GM23338 (cell line): ENCODE data around the gene NFKBIZ. TPM values are rescaled to one million over a fixed set of nuclear protein-coding genes. Genes with fewer than 3 reads are reported as not detected.

ENCODE experiments used
- ATAC-seq: fragments of 200-7000 bp; cut with Tn5 transposase; 3 replicates; pipeline ENCODE4 v1.9.1; 2020
- DNase-seq: peaks from one replicate; pipeline ENCODE4 v3.0.0-alpha.2; 2015; ENCODE audit warnings: low spot score
- H2AFZ ChIP-seq: fragments of 200-600 bp; sonication (generic); 2 replicates; pipeline ENCODE4 v1.8.0; 2016; ENCODE audit warnings: antibody characterized with exemption, mild to moderate bottlenecking, moderate library complexity
- H3F3A ChIP-seq: fragments of 200-600 bp; sonication (generic); replicated peaks from 2 replicates; pipeline ENCODE4 v1.8.0; 2017; ENCODE audit warnings: antibody characterized with exemption, mixed run types, low read depth
- H3K27ac ChIP-seq: fragments of 200-600 bp; sonication (generic); 2 replicates; pipeline ENCODE4 v1.6.1; 2016; ENCODE audit warnings: low read depth
- H3K27me3 ChIP-seq: fragments of 200-600 bp; sonication (generic); 2 replicates; pipeline ENCODE4 v1.8.0; 2016; ENCODE audit warnings: mild to moderate bottlenecking, mixed run types, moderate library complexity; ENCODE audit not compliant: insufficient read depth
- H3K36me3 ChIP-seq: fragments of 200-600 bp; sonication (generic); 2 replicates; pipeline ENCODE4 v1.8.0; 2016; ENCODE audit warnings: mild to moderate bottlenecking; ENCODE audit not compliant: insufficient read depth
- H3K4me1 ChIP-seq: fragments of 200-600 bp; sonication (generic); 2 replicates; pipeline ENCODE4 v1.8.0; 2016; ENCODE audit warnings: mild to moderate bottlenecking, moderate library complexity; ENCODE audit not compliant: insufficient read depth
- H3K4me2 ChIP-seq: fragments of 200-600 bp; sonication (generic); 2 replicates; pipeline ENCODE4 v1.7.1; 2017; ENCODE audit warnings: mixed run types
- H3K4me3 ChIP-seq: fragments of 200-600 bp; sonication (generic); 2 replicates; pipeline ENCODE4 v1.6.1; 2016; ENCODE audit warnings: mixed run types
- H3K79me2 ChIP-seq: fragments of 200-600 bp; sonication (generic); replicated peaks from 2 replicates; pipeline ENCODE4 v1.8.0; 2017; ENCODE audit warnings: mild to moderate bottlenecking; ENCODE audit not compliant: insufficient read depth
- H3K9me2 ChIP-seq: fragments of 200-600 bp; sonication (generic); 2 replicates; pipeline ENCODE4 v1.8.0; 2017; ENCODE audit not compliant: insufficient read depth
- H4K20me1 ChIP-seq: fragments of 200-600 bp; sonication (generic); replicated peaks from 2 replicates; pipeline ENCODE4 v1.8.0; 2017; ENCODE audit warnings: mild to moderate bottlenecking; ENCODE audit not compliant: insufficient read depth
- H3K27ac Mint-ChIP-seq: 2 replicates; pipeline ENCODE4 v1.8.0; 2020; ENCODE audit warnings: inconsistent platforms, mild to moderate bottlenecking, moderate library complexity, mixed read lengths
- H3K27me3 Mint-ChIP-seq: 3 replicates; pipeline ENCODE4 v1.8.0; 2022; ENCODE audit warnings: low read depth, mild to moderate bottlenecking, moderate library complexity, mixed read lengths, inconsistent platforms; ENCODE audit not compliant: insufficient read depth, poor library complexity
- H3K36me3 Mint-ChIP-seq: 3 replicates; pipeline ENCODE4 v1.8.0; 2021; ENCODE audit warnings: low read depth, mild to moderate bottlenecking, inconsistent platforms, moderate library complexity, mixed read lengths
- H3K4me1 Mint-ChIP-seq: 3 replicates; pipeline ENCODE4 v1.8.0; 2020; ENCODE audit warnings: mild to moderate bottlenecking, inconsistent platforms, mixed read lengths
- H3K4me3 Mint-ChIP-seq: 3 replicates; pipeline ENCODE4 v1.8.0; 2021; ENCODE audit warnings: moderate library complexity, mild to moderate bottlenecking, inconsistent platforms, mixed read lengths
- H3K9me3 Mint-ChIP-seq: 3 replicates; pipeline ENCODE4 v1.8.0; 2020; ENCODE audit warnings: moderate library complexity, mild to moderate bottlenecking, inconsistent platforms, mixed read lengths
- CREB1 ChIP-seq: fragments of 250-450 bp; sonication (Bioruptor Pico); IDR thresholded peaks from 2 replicates; pipeline ENCODE4 v1.5.0; 2020; ENCODE audit warnings: low read depth, mild to moderate bottlenecking, moderate library complexity
- EZH2 ChIP-seq: fragments of 200-600 bp; sonication (generic); IDR thresholded peaks from one replicate; pipeline ENCODE4 v1.8.0; 2017; ENCODE audit warnings: antibody characterized with exemption, mild to moderate bottlenecking, low read depth; ENCODE audit not compliant: unreplicated experiment
- EZH2phosphoT487 ChIP-seq: fragments of 200-600 bp; sonication (generic); IDR thresholded peaks from one replicate; pipeline ENCODE4 v1.8.1; 2018; ENCODE audit warnings: antibody characterized with exemption; ENCODE audit not compliant: unreplicated experiment
- JUNB ChIP-seq: IDR thresholded peaks from one replicate; pipeline ENCODE4 v1.6.1; 2016; ENCODE audit warnings: antibody characterized with exemption; ENCODE audit not compliant: unreplicated experiment
- NANOG ChIP-seq: IDR thresholded peaks from 2 replicates; pipeline ENCODE4 v1.6.1; 2016; ENCODE audit warnings: antibody characterized with exemption, borderline replicate concordance
- POLR2AphosphoS5 ChIP-seq: IDR thresholded peaks from 2 replicates; pipeline ENCODE4 v1.6.1; 2016; ENCODE audit warnings: antibody characterized with exemption, low read depth
- STAT1 ChIP-seq: IDR thresholded peaks from one replicate; pipeline ENCODE4 v1.6.1; 2016; ENCODE audit warnings: antibody characterized with exemption; ENCODE audit not compliant: unreplicated experiment
- ZNF331 ChIP-seq: fragments of 250-450 bp; sonication (Bioruptor Pico); IDR thresholded peaks from 2 replicates; pipeline ENCODE4 v1.5.0; 2020; ENCODE audit warnings: low read depth, mild to moderate bottlenecking, moderate library complexity
- polyA plus RNA-seq: library from polyadenylated mRNA; unstranded; fragments of >200 nt; fragmentation: Nextera tagmentation; extraction: Ambion mirVana; gene quantifications from 2 replicates; pipeline ENCODE4 v1.2.1, GENCODE V29; 2016
- total RNA-seq: library from RNA; depleted of rRNA; stranded (reverse); fragments of >200 nt; shearing (Covaris generic); gene quantifications from 2 replicates; pipeline ENCODE4 v1.2.3, GENCODE V29; 2014
- TF ChIP-seq, protein P1 (sequence below): fragments of 250-450 bp; sonication (Bioruptor Pico); IDR thresholded peaks from 2 replicates; pipeline ENCODE4 v1.5.0; 2020; ENCODE audit warnings: mild to moderate bottlenecking, moderate library complexity
- TF ChIP-seq, protein P2 (sequence below), 2 experiments: fragments of 200-600 bp in 1 of 2; sonication (generic) in 1 of 2; conservative IDR thresholded peaks; 2 replicates each; pipeline versions ENCODE4 v1.5.1 to v1.6.1; 2016 to 2017; ENCODE audit warnings: antibody characterized with exemption in 2 of 2, low read depth in 2 of 2, mild to moderate bottlenecking in 2 of 2, moderate library complexity in 1 of 2

Gene NFKBIZ
- total and polyA plus RNA-seq, 2 experiments from 2014 or later, result 14.1 to 18.2 TPM

DNA sequence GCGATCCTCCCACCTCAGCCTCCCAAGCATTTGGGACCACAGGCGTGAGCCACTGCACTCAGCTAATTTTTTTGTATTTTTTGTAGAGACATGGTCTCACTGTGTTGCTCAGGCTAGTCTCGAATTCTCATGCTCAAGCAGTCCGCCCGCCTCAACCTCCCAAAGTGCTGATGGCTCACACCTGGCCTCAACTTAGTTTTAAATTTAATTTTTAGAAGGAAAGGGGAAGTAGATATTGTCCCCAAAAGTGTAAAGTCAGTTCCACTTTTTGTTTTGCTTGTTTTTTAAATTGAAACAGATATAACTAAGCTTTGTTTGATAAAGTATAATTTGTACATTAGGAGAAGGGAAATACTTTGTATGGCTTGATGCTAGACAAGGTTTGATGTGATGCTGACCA is 31.3 kb upstream of the NFKBIZ start:
- H3K27ac Mint-ChIP-seq, result no peak overlapping the region
- no peak overlapping the region for H3K4me2 ChIP-seq
- H3K9me3 Mint-ChIP-seq, result no peaks in the 10 kb centered on the region
- no peaks in the 10 kb centered on the region for H3K27me3 ChIP-seq
- no peak overlapping the region for H3K4me3 Mint-ChIP-seq
- H3K4me1 ChIP-seq, result no peaks in the 10 kb centered on the region
- DNase-seq (no peak), ATAC-seq (no peak)
- no peak overlapping the region for H2AFZ ChIP-seq
- no peak overlapping the region for H3K4me3 ChIP-seq
- peaks cover 6% of the 10 kb centered on the region; the same call in 2 of the 3 replicates for H3K4me1 Mint-ChIP-seq
- H3K27ac ChIP-seq, result no peak overlapping the region
- no peaks in the 10 kb centered on the region for H3K9me2 ChIP-seq
- no peaks in the 10 kb centered on the region for H4K20me1 ChIP-seq
- no peaks in the 10 kb centered on the region for H3K79me2 ChIP-seq
- TF ChIP-seq, protein P1, sequence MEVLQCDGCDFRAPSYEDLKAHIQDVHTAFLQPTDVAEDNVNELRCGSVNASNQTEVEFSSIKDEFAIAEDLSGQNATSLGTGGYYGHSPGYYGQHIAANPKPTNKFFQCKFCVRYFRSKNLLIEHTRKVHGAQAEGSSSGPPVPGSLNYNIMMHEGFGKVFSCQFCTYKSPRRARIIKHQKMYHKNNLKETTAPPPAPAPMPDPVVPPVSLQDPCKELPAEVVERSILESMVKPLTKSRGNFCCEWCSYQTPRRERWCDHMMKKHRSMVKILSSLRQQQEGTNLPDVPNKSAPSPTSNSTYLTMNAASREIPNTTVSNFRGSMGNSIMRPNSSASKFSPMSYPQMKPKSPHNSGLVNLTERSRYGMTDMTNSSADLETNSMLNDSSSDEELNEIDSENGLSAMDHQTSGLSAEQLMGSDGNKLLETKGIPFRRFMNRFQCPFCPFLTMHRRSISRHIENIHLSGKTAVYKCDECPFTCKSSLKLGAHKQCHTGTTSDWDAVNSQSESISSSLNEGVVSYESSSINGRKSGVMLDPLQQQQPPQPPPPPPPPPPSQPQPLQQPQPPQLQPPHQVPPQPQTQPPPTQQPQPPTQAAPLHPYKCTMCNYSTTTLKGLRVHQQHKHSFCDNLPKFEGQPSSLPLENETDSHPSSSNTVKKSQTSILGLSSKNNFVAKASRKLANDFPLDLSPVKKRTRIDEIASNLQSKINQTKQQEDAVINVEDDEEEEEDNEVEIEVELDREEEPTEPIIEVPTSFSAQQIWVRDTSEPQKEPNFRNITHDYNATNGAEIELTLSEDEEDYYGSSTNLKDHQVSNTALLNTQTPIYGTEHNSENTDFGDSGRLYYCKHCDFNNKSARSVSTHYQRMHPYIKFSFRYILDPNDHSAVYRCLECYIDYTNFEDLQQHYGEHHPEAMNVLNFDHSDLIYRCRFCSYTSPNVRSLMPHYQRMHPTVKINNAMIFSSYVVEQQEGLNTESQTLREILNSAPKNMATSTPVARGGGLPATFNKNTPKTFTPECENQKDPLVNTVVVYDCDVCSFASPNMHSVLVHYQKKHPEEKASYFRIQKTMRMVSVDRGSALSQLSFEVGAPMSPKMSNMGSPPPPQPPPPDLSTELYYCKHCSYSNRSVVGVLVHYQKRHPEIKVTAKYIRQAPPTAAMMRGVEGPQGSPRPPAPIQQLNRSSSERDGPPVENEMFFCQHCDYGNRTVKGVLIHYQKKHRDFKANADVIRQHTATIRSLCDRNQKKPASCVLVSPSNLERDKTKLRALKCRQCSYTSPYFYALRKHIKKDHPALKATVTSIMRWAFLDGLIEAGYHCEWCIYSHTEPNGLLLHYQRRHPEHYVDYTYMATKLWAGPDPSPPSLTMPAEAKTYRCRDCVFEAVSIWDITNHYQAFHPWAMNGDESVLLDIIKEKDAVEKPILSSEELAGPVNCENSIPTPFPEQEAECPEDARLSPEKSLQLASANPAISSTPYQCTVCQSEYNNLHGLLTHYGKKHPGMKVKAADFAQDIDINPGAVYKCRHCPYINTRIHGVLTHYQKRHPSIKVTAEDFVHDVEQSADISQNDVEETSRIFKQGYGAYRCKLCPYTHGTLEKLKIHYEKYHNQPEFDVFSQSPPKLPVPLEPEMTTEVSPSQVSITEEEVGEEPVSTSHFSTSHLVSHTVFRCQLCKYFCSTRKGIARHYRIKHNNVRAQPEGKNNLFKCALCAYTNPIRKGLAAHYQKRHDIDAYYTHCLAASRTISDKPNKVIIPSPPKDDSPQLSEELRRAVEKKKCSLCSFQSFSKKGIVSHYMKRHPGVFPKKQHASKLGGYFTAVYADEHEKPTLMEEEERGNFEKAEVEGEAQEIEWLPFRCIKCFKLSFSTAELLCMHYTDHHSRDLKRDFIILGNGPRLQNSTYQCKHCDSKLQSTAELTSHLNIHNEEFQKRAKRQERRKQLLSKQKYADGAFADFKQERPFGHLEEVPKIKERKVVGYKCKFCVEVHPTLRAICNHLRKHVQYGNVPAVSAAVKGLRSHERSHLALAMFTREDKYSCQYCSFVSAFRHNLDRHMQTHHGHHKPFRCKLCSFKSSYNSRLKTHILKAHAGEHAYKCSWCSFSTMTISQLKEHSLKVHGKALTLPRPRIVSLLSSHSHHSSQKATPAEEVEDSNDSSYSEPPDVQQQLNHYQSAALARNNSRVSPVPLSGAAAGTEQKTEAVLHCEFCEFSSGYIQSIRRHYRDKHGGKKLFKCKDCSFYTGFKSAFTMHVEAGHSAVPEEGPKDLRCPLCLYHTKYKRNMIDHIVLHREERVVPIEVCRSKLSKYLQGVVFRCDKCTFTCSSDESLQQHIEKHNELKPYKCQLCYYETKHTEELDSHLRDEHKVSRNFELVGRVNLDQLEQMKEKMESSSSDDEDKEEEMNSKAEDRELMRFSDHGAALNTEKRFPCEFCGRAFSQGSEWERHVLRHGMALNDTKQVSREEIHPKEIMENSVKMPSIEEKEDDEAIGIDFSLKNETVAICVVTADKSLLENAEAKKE (CRISPR knock-in tag), result no peak
- TF ChIP-seq POLR2AphosphoS5 (no peak), EZH2 (no peak), EZH2phosphoT487 (no peak), STAT1 (no peak), NANOG (no peak), ZNF331 (CRISPR knock-in tag) (no peak), CREB1 (CRISPR knock-in tag) (no peak), JUNB (no peak)
- TF ChIP-seq, protein P2, sequence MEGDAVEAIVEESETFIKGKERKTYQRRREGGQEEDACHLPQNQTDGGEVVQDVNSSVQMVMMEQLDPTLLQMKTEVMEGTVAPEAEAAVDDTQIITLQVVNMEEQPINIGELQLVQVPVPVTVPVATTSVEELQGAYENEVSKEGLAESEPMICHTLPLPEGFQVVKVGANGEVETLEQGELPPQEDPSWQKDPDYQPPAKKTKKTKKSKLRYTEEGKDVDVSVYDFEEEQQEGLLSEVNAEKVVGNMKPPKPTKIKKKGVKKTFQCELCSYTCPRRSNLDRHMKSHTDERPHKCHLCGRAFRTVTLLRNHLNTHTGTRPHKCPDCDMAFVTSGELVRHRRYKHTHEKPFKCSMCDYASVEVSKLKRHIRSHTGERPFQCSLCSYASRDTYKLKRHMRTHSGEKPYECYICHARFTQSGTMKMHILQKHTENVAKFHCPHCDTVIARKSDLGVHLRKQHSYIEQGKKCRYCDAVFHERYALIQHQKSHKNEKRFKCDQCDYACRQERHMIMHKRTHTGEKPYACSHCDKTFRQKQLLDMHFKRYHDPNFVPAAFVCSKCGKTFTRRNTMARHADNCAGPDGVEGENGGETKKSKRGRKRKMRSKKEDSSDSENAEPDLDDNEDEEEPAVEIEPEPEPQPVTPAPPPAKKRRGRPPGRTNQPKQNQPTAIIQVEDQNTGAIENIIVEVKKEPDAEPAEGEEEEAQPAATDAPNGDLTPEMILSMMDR (conservative IDR thresholded peaks at IDR 0.05; ENCODE audit: low read depth in 2 of 2), result no peak
- 0 out of 3 replicates have a peak, but pooled peaks cover 6% of the 10 kb centered on the region for H3K36me3 Mint-ChIP-seq
- no peaks in the 10 kb centered on the region for H3F3A ChIP-seq
- H3K27me3 Mint-ChIP-seq, result peaks cover 4% of the 10 kb centered on the region
- H3K36me3 ChIP-seq, result peaks cover 3% of the 10 kb centered on the region; the same call in 1 of the 2 replicates
